Measurements from ENCODE around the gene RPS6KA4.

DNA sequence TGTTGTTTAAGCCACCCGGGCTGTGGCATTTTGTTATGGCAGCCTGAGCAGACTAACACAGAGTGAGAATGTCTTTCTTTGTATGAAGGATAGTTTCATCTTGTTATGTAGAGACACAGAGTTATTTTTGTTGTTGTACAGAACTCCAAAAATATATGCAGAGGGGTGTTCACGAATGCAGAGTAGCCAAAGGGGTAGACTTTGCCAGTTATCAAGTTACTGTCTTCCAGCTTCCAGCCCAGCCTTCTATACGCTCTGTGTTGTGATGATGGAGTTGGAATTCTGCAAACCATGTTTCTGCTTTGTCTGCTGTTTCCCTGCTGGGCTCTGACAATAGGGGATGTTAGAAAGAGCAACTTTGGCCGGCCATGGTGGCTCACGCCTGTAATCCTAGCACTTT is 44.1 kb downstream of the RPS6KA4 start:
- TF ChIP-seq, protein P1, sequence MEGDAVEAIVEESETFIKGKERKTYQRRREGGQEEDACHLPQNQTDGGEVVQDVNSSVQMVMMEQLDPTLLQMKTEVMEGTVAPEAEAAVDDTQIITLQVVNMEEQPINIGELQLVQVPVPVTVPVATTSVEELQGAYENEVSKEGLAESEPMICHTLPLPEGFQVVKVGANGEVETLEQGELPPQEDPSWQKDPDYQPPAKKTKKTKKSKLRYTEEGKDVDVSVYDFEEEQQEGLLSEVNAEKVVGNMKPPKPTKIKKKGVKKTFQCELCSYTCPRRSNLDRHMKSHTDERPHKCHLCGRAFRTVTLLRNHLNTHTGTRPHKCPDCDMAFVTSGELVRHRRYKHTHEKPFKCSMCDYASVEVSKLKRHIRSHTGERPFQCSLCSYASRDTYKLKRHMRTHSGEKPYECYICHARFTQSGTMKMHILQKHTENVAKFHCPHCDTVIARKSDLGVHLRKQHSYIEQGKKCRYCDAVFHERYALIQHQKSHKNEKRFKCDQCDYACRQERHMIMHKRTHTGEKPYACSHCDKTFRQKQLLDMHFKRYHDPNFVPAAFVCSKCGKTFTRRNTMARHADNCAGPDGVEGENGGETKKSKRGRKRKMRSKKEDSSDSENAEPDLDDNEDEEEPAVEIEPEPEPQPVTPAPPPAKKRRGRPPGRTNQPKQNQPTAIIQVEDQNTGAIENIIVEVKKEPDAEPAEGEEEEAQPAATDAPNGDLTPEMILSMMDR (CRISPR knock-in tag; IDR thresholded peaks at IDR 0.05): no peak
- no peak for TF ChIP-seq KLF9 (CRISPR knock-in tag; IDR thresholded peaks at IDR 0.05; ENCODE audit: low read depth)
- TF ChIP-seq CREM (IDR thresholded peaks at IDR 0.05): no peak
- no peak for TF ChIP-seq CREM (CRISPR knock-in tag; IDR thresholded peaks at IDR 0.05)
- TF ChIP-seq ARNTL (CRISPR knock-in tag; IDR thresholded peaks at IDR 0.05): no peak
- TF ChIP-seq, protein P2, sequence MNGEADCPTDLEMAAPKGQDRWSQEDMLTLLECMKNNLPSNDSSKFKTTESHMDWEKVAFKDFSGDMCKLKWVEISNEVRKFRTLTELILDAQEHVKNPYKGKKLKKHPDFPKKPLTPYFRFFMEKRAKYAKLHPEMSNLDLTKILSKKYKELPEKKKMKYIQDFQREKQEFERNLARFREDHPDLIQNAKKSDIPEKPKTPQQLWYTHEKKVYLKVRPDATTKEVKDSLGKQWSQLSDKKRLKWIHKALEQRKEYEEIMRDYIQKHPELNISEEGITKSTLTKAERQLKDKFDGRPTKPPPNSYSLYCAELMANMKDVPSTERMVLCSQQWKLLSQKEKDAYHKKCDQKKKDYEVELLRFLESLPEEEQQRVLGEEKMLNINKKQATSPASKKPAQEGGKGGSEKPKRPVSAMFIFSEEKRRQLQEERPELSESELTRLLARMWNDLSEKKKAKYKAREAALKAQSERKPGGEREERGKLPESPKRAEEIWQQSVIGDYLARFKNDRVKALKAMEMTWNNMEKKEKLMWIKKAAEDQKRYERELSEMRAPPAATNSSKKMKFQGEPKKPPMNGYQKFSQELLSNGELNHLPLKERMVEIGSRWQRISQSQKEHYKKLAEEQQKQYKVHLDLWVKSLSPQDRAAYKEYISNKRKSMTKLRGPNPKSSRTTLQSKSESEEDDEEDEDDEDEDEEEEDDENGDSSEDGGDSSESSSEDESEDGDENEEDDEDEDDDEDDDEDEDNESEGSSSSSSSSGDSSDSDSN (CRISPR knock-in tag; IDR thresholded peaks at IDR 0.05): no peak
- TF ChIP-seq ZBTB42 (CRISPR knock-in tag; IDR thresholded peaks at IDR 0.05): no peak
- no peak for TF ChIP-seq FOXM1 (CRISPR knock-in tag; IDR thresholded peaks at IDR 0.05)
- no peak for TF ChIP-seq EZH2 (conservative IDR thresholded peaks at IDR 0.05; ENCODE audit: low read depth, low read length)
- TF ChIP-seq TCF7 (IDR thresholded peaks at IDR 0.05; ENCODE audit: low read depth): no peak
- TF ChIP-seq ZNF746 (CRISPR knock-in tag; IDR thresholded peaks at IDR 0.05): no peak
- no peak for TF ChIP-seq ZNF232 (CRISPR knock-in tag; IDR thresholded peaks at IDR 0.05; ENCODE audit: borderline replicate concordance)
- TF ChIP-seq, protein P3, sequence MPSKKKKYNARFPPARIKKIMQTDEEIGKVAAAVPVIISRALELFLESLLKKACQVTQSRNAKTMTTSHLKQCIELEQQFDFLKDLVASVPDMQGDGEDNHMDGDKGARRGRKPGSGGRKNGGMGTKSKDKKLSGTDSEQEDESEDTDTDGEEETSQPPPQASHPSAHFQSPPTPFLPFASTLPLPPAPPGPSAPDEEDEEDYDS (CRISPR knock-in tag; IDR thresholded peaks at IDR 0.05): no peak
